Measurements from ENCODE around the gene LBX2.

LBX2 gene

GRCh38 chr2:74499267-74499939 lies at the start of gene LBX2:
Gene LBX2 (minus strand): TSS chr2:74499603. CDS start chr2:74499537, 66 bp downstream.
- DNase-seq = no peak

GRCh38 chr2:74548285-74548899 lies 49.0 kb upstream of the LBX2 start:
- no peak for DNase-seq

GRCh38 chr2:74546004-74546403 lies 46.6 kb upstream of the LBX2 start:
- DNase-seq = no peak

- no peak for DNase-seq
Observed at GRCh38 chr2:74544634-74545033, 45.2 kb upstream of the LBX2 start.

- no peak for DNase-seq
Observed at GRCh38 chr2:74542978-74543377, 43.6 kb upstream of the LBX2 start.

- no peak for DNase-seq
Observed at GRCh38 chr2:74540291-74540690, 40.9 kb upstream of the LBX2 start.

- no peak for DNase-seq
Observed at GRCh38 chr2:74538881-74539339, 39.5 kb upstream of the LBX2 start.

- no peak for DNase-seq
Observed at GRCh38 chr2:74537140-74537539, 37.7 kb upstream of the LBX2 start.

- DNase-seq = no peak
Observed at GRCh38 chr2:74536166-74536950, 37.0 kb upstream of the LBX2 start.

- DNase-seq = no peak
Observed at GRCh38 chr2:74535440-74535965, 36.1 kb upstream of the LBX2 start.

GRCh38 chr2:74534411-74534810 lies 35.0 kb upstream of the LBX2 start:
- DNase-seq = no peak

- no peak for DNase-seq
Observed at GRCh38 chr2:74533464-74533863, 34.1 kb upstream of the LBX2 start.

- no peak for DNase-seq
Observed at GRCh38 chr2:74532222-74532621, 32.8 kb upstream of the LBX2 start.

GRCh38 chr2:74531666-74532065 lies 32.3 kb upstream of the LBX2 start:
- no peak for DNase-seq

GRCh38 chr2:74530239-74531187 lies 31.1 kb upstream of the LBX2 start:
- DNase-seq = no peak

GRCh38 chr2:74529357-74530238 lies 30.2 kb upstream of the LBX2 start, which contains the start of the genes AUP1 and HTRA2:
Gene AUP1 (minus strand): TSS chr2:74529706. CDS start chr2:74529629, 77 bp downstream.
Gene HTRA2 (plus strand): TSS chr2:74529933. CDS start chr2:74530007, 74 bp downstream.
- peak; percentile 55 for DNase-seq

GRCh38 chr2:74528600-74529356 lies 29.4 kb upstream of the LBX2 start:
- DNase-seq = no peak

- no peak for DNase-seq
Observed at GRCh38 chr2:74527741-74528140, 28.3 kb upstream of the LBX2 start.

- no peak for DNase-seq
Observed at GRCh38 chr2:74526649-74527230, 27.3 kb upstream of the LBX2 start.
